Urinary bladder (tissue), 4 donors: ENCODE results near the gene GFRA1. TPM values are rescaled to one million over a fixed set of nuclear protein-coding genes. Genes with fewer than 3 reads are reported as not detected.

ENCODE experiments used
- DNase-seq: peaks from one replicate; pipeline ENCODE4 v3.0.0-alpha.2; 2015; ENCODE audit errors: extremely low spot score
- H3K27ac ChIP-seq: one replicate; pipeline ENCODE4 v1.5.1; 2013; ENCODE audit warnings: low read depth, mild to moderate bottlenecking, moderate library complexity
- H3K36me3 ChIP-seq: one replicate; pipeline ENCODE4 v1.6.1; 2013; ENCODE audit warnings: mild to moderate bottlenecking, moderate library complexity; ENCODE audit not compliant: insufficient read depth
- H3K4me1 ChIP-seq: one replicate; pipeline ENCODE4 v1.6.1; 2013; ENCODE audit warnings: mild to moderate bottlenecking, moderate library complexity; ENCODE audit not compliant: insufficient read depth
- H3K4me3 ChIP-seq: one replicate; pipeline ENCODE4 v1.5.1; 2013; ENCODE audit warnings: low read depth, low read length
- WGBS: extraction: QIAGEN DNeasy Blood & Tissue Kit; methylation state at CpG from one replicate; pipeline ENCODE4 v1.1.7; 2013; 5-methylcytosine and 5-hydroxymethylcytosine counted together
- polyA plus RNA-seq: library from polyadenylated mRNA; stranded (reverse); fragments of 200-250 nt; gene quantifications from one replicate; pipeline ENCODE4 v1.2.3, GENCODE V29; 2013
- total RNA-seq: library from RNA; depleted of rRNA; stranded (reverse); fragments of >200 nt; gene quantifications from one replicate; pipeline ENCODE4 v1.2.3, GENCODE V29; 2014
- donor health status: healthy with polysubstance abuse.
- donor health status: healthy.

The GFRA1 gene
- total and polyA plus RNA-seq, 2 donors = 24.2 to 60.9 TPM

GRCh38 chr10:116211682-116212081, 61.3 kb downstream of the GFRA1 start:
- Histone ChIP-seq H3K36me3 (no peaks in the 10 kb centered on the region), H3K27ac (no peak overlapping the region), H3K4me3 (no peak overlapping the region), H3K4me1 (peaks cover 1% of the 10 kb centered on the region)
- WGBS = 8% methylated on average over 1 of the region's 1 CpG
- DNase-seq = no peak

GRCh38 chr10:116210588-116211346, 62.2 kb downstream of the GFRA1 start:
- no peak for DNase-seq
- no peaks in the 10 kb centered on the region for H3K36me3 ChIP-seq
- 76% methylated on average over 7 of the region's 7 CpGs for WGBS
- H3K4me3 ChIP-seq = no peak overlapping the region
- peaks cover 1% of the 10 kb centered on the region for H3K4me1 ChIP-seq
- no peak overlapping the region for H3K27ac ChIP-seq

GRCh38 chr10:116209781-116210180, 63.2 kb downstream of the GFRA1 start:
- Histone ChIP-seq H3K36me3 (no peaks in the 10 kb centered on the region), H3K4me1 (peaks cover 1% of the 10 kb centered on the region), H3K4me3 (no peak overlapping the region), H3K27ac (no peak overlapping the region)
- no peak for DNase-seq
- 95% methylated on average over 10 of the region's 10 CpGs for WGBS

- Histone ChIP-seq H3K27ac (no peak overlapping the region), H3K36me3 (no peaks in the 10 kb centered on the region), H3K4me3 (no peak overlapping the region), H3K4me1 (peaks cover 1% of the 10 kb centered on the region)
- DNase-seq = no peak
- WGBS = 83% methylated on average over 6 of the region's 6 CpGs
Observed at GRCh38 chr10:116208956-116209567, 63.9 kb downstream of the GFRA1 start.

- no peak overlapping the region for H3K27ac ChIP-seq
- no peaks in the 10 kb centered on the region for H3K36me3 ChIP-seq
- WGBS = 90% methylated on average over 7 of the region's 7 CpGs
- DNase-seq = no peak
- H3K4me1 ChIP-seq = peaks cover under 1% of the 10 kb centered on the region
- H3K4me3 ChIP-seq = no peak overlapping the region
Observed at GRCh38 chr10:116207690-116208089, 65.3 kb downstream of the GFRA1 start.

- Histone ChIP-seq H3K4me3 (no peak overlapping the region), H3K36me3 (no peaks in the 10 kb centered on the region), H3K4me1 (no peaks in the 10 kb centered on the region), H3K27ac (no peak overlapping the region)
- 79% methylated on average over 4 of the region's 4 CpGs for WGBS
- DNase-seq = no peak
Observed at GRCh38 chr10:116203661-116204060, 69.3 kb downstream of the GFRA1 start.

GRCh38 chr10:116201670-116202430, 71.2 kb downstream of the GFRA1 start:
- H3K4me3 ChIP-seq = no peak overlapping the region
- no peak for DNase-seq
- no peaks in the 10 kb centered on the region for H3K4me1 ChIP-seq
- H3K36me3 ChIP-seq = no peaks in the 10 kb centered on the region
- H3K27ac ChIP-seq = no peak overlapping the region
- WGBS = 94% methylated on average over 7 of the region's 7 CpGs

- Histone ChIP-seq H3K27ac (no peak overlapping the region), H3K4me1 (no peaks in the 10 kb centered on the region), H3K36me3 (no peaks in the 10 kb centered on the region), H3K4me3 (no peak overlapping the region)
- DNase-seq = no peak
Observed at GRCh38 chr10:116201011-116201410, 72.0 kb downstream of the GFRA1 start.

- WGBS = 58% methylated on average over 4 of the region's 4 CpGs
- no peak overlapping the region for H3K4me3 ChIP-seq
- DNase-seq = no peak
- H3K27ac ChIP-seq = no peak overlapping the region
- no peaks in the 10 kb centered on the region for H3K36me3 ChIP-seq
- no peaks in the 10 kb centered on the region for H3K4me1 ChIP-seq
Observed at GRCh38 chr10:116198676-116199035, 74.3 kb downstream of the GFRA1 start.

GRCh38 chr10:116197946-116198675, 74.9 kb downstream of the GFRA1 start:
- no peak overlapping the region for H3K4me3 ChIP-seq
- no peak overlapping the region for H3K27ac ChIP-seq
- DNase-seq = no peak
- no peaks in the 10 kb centered on the region for H3K36me3 ChIP-seq
- H3K4me1 ChIP-seq = no peaks in the 10 kb centered on the region
- WGBS = 59% methylated on average over 12 of the region's 12 CpGs

- 97% methylated on average over 4 of the region's 4 CpGs for WGBS
- Histone ChIP-seq H3K36me3 (no peaks in the 10 kb centered on the region), H3K27ac (no peak overlapping the region), H3K4me1 (no peaks in the 10 kb centered on the region), H3K4me3 (no peak overlapping the region)
- no peak for DNase-seq
Observed at GRCh38 chr10:116195583-116195982, 77.4 kb downstream of the GFRA1 start.

- Histone ChIP-seq H3K4me3 (no peak overlapping the region), H3K27ac (no peak overlapping the region), H3K4me1 (no peaks in the 10 kb centered on the region), H3K36me3 (no peaks in the 10 kb centered on the region)
- DNase-seq = no peak
- 72% methylated on average over 2 of the region's 2 CpGs for WGBS
Observed at GRCh38 chr10:116195039-116195438, 78.0 kb downstream of the GFRA1 start.

- no peaks in the 10 kb centered on the region for H3K4me1 ChIP-seq
- DNase-seq = no peak
- no peak overlapping the region for H3K4me3 ChIP-seq
- H3K36me3 ChIP-seq = no peaks in the 10 kb centered on the region
- no peak overlapping the region for H3K27ac ChIP-seq
- WGBS = 99% methylated on average over 1 of the region's 1 CpG
Observed at GRCh38 chr10:116194061-116194460, 78.9 kb downstream of the GFRA1 start.
